ENCODE data around the gene NEMP2. TPM values are rescaled to one million over a fixed set of nuclear protein-coding genes. Genes with fewer than 3 reads are reported as not detected.

The NEMP2 gene, protein sequence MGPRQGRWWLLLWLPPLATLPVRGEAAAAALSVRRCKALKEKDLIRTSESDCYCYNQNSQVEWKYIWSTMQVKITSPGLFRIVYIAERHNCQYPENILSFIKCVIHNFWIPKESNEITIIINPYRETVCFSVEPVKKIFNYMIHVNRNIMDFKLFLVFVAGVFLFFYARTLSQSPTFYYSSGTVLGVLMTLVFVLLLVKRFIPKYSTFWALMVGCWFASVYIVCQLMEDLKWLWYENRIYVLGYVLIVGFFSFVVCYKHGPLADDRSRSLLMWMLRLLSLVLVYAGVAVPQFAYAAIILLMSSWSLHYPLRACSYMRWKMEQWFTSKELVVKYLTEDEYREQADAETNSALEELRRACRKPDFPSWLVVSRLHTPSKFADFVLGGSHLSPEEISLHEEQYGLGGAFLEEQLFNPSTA
- 11.7 and 11.9 TPM in 2 replicates for total RNA-seq
- long read RNA-seq, full-length matches to known transcripts, result 37 of 59 reads
- long read RNA-seq, partial matches to known transcripts, result 0 of 59 reads
- long read RNA-seq, other reads (novel, unspliced or antisense), result 22 of 59 reads

GRCh38 chr2:190534310-190535120 lies at the start of gene NEMP2:
NEMP2 (minus strand) TSS chr2:190534722; CDS start chr2:190534655, 67 bp downstream.
- DNase-seq (ENCODE audit: extremely low spot score, unreplicated experiment), result peak; percentile 91

DNA sequence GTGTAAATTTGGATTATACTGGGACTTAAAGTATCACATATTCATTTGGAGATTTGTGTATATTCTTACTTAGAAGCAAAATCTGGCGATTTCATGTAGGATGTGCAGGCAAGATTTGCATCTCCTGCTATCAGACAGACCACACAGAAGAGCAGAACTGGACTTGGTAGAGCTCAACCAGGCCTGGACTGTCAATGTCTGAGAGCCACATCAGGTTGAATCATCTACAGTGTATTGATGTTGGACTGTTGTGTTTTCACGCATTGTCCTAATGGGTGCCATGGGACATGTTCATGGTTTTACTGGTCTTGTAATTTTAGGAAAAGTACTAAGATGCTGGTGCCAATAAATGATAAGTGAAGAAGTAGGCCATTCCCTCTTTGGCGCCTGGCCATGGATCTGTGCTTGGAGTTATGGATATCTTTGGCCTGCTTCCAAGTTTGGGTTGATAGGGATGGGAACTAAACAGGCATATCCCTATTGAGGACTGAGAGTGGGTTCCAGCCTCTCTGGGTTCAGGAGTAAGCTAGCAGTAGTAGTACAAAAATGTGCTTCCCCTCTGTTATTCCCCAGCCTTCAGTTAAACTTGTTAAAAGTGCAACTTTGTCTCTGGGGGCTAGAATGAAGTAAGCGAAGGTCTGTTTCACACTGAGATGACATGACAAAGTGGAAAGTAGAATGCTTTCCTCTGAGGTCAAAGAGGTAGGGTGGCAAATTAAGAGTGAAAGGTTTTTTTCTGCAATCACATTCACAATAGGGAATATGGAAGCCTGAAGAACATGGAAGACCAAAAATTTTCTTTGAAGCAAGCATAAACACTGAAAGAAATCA lies 49.2 kb upstream of the NEMP2 start:
- Mint-ChIP-seq H3K27ac (ENCODE audit: unreplicated experiment) (peak overlapping the region; percentile 43), H3K36me3 (ENCODE audit: unreplicated experiment) (no peaks in the 10 kb centered on the region), H3K4me1 (ENCODE audit: unreplicated experiment) (peaks cover 47% of the 10 kb centered on the region), H3K27me3 (ENCODE audit: unreplicated experiment) (no peaks in the 10 kb centered on the region), H3K4me3 (ENCODE audit: unreplicated experiment) (no peak overlapping the region), H3K9me3 (ENCODE audit: unreplicated experiment) (peaks cover 4% of the 10 kb centered on the region)
- TF ChIP-seq, protein P1, sequence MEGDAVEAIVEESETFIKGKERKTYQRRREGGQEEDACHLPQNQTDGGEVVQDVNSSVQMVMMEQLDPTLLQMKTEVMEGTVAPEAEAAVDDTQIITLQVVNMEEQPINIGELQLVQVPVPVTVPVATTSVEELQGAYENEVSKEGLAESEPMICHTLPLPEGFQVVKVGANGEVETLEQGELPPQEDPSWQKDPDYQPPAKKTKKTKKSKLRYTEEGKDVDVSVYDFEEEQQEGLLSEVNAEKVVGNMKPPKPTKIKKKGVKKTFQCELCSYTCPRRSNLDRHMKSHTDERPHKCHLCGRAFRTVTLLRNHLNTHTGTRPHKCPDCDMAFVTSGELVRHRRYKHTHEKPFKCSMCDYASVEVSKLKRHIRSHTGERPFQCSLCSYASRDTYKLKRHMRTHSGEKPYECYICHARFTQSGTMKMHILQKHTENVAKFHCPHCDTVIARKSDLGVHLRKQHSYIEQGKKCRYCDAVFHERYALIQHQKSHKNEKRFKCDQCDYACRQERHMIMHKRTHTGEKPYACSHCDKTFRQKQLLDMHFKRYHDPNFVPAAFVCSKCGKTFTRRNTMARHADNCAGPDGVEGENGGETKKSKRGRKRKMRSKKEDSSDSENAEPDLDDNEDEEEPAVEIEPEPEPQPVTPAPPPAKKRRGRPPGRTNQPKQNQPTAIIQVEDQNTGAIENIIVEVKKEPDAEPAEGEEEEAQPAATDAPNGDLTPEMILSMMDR (IDR thresholded peaks at IDR 0.05), result no peak
- DNase-seq (ENCODE audit: extremely low spot score, unreplicated experiment), result no peak

More at GRCh38 chr2:190534310-190535120, at the start of gene NEMP2:
- H3K27me3 Mint-ChIP-seq (ENCODE audit: unreplicated experiment), result no peaks in the 10 kb centered on the region
- peaks cover 9% of the 10 kb centered on the region for H3K9me3 Mint-ChIP-seq (ENCODE audit: unreplicated experiment)
- H3K36me3 Mint-ChIP-seq (ENCODE audit: unreplicated experiment), result peaks cover 16% of the 10 kb centered on the region
- TF ChIP-seq, protein P1 (IDR thresholded peaks at IDR 0.05), result no peak
- H3K4me1 Mint-ChIP-seq (ENCODE audit: unreplicated experiment), result peaks cover 54% of the 10 kb centered on the region
- peak within 1 kb of the TSS; percentile 99 for H3K27ac Mint-ChIP-seq (ENCODE audit: unreplicated experiment)
- H3K4me3 Mint-ChIP-seq (ENCODE audit: unreplicated experiment), result peak within 1 kb of the TSS; percentile 88

DNA sequence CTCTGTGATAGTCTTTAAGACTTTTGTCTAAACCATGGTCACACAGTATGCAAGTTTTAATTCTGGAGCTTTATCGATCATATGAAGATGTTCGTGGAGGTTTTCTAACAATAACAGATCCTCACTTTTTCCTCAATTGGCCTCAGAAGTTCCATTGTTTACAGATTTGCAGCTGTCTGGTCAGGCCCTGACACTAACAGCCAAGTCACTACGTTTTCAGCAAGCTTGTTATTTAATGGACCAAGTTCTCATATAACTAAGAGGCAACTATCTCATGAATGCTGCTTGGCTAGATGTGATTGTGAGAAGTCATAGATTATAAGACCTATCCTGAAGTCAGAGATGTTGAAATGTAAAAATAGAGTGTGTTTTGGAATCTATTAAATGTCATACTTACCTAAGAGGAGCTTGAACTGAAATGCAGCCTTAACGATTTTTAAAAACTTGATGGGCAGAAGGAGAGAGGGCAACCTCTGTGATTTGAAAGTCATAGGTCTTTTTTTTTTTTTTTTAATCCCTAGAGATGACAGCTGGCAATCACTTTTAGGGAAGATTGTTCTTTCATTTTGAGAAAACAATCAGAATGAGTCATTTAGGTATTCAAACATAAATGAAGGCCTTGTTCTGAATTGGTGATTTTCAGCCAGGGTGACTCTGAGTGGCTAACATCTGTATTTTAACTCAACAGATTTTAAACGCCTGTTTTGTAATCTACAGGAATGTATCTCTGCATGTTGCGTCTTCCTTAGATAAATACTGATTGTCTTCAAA lies 48.4 kb upstream of the NEMP2 start:
- DNase-seq (ENCODE audit: extremely low spot score, unreplicated experiment), result no peak
- Mint-ChIP-seq H3K36me3 (ENCODE audit: unreplicated experiment) (no peaks in the 10 kb centered on the region), H3K4me3 (ENCODE audit: unreplicated experiment) (no peak overlapping the region), H3K4me1 (ENCODE audit: unreplicated experiment) (peaks cover 55% of the 10 kb centered on the region), H3K9me3 (ENCODE audit: unreplicated experiment) (peaks cover 4% of the 10 kb centered on the region), H3K27me3 (ENCODE audit: unreplicated experiment) (no peaks in the 10 kb centered on the region), H3K27ac (ENCODE audit: unreplicated experiment) (no peak overlapping the region)
- TF ChIP-seq, protein P1 (IDR thresholded peaks at IDR 0.05), result no peak

DNA sequence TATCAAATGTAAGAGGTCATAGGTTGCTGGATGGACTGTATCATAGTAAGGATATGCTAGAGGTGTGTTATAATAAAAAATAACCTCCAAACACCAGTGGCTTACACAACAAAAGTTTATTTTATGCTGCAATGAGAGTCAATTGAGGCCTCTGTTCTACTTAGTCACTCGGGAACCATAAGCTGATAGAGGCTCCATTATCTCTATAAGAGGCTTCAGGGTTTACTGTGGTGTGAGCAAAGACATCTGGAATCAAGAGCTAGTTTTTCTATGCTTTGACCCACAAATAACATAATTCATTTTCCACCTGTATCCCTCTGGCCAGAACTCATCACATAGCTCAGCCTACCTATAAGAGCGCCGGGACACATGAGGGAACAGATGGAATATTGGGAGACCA lies 47.5 kb upstream of the NEMP2 start:
- DNase-seq (ENCODE audit: extremely low spot score, unreplicated experiment), result no peak
- H3K36me3 Mint-ChIP-seq (ENCODE audit: unreplicated experiment), result no peaks in the 10 kb centered on the region
- H3K27ac Mint-ChIP-seq (ENCODE audit: unreplicated experiment), result no peak overlapping the region
- H3K9me3 Mint-ChIP-seq (ENCODE audit: unreplicated experiment), result peaks cover 4% of the 10 kb centered on the region
- peaks cover 58% of the 10 kb centered on the region for H3K4me1 Mint-ChIP-seq (ENCODE audit: unreplicated experiment)
- H3K27me3 Mint-ChIP-seq (ENCODE audit: unreplicated experiment), result no peaks in the 10 kb centered on the region
- no peak overlapping the region for H3K4me3 Mint-ChIP-seq (ENCODE audit: unreplicated experiment)
- TF ChIP-seq, protein P1 (IDR thresholded peaks at IDR 0.05), result no peak
